ENCODE data around the gene MAP2K7. TPM values are rescaled to one million over a fixed set of nuclear protein-coding genes. Genes with fewer than 3 reads are reported as not detected.
"Not testable (repeated sequence)": the region's sequence is repeated elsewhere in the genome, so short reads cannot be mapped to it uniquely, and the experiment has no call there.

MAP2K7 gene
- total and polyA plus RNA-seq, 10 donors: 12.4 to 44.3 (median 28.2) TPM

DNA sequence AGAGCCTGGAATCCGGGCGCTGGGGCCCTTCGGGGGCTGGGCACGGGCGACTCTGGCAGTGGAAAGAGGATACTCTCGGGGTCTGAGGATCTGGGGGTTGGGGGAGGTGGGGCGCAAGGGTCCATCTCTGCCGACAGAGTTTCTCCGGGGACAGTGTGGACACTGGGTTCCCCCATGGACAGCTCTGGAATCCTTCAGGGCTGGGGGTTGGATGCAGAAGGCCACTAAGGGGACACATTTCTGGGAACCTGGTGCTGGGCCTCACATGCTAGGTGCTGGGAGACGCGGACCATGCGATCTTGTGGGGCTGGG, 13.2 kb downstream of the MAP2K7 start:
- Histone ChIP-seq H3K4me1 (peaks cover 33 to 67% (median 57%) of the 10 kb centered on the region in 6 donors), H3K36me3 (peaks cover 0 to 25% (median 12%) of the 10 kb centered on the region in 6 donors), H3K27ac (peak overlapping the region in 2 of 8 donors; percentile 4 to 55), H3K9me3 (no peaks in the 10 kb centered on the region), H3K27me3 (replicated peaks in 1 of 7) (peaks cover 0 to 61% (median 52%) of the 10 kb centered on the region in 7 donors), H3K4me3 (peak overlapping the region in 6 of 8 donors; percentile 25 to 70 (median 41))
- WGBS, 5 donors: 6 to 9% (median 8%) methylated on average over 9 to 12 of the region's 12 CpGs
- DNase-seq: no peak
- intact Hi-C loops (cut with DNase I; ENCODE audit: low total_unique reads): no loop called here
- TF ChIP-seq POLR2A (IDR thresholded peaks at IDR 0.05) (no peak), POLR2AphosphoS5 (IDR thresholded peaks at IDR 0.05) (no peak)
- TF ChIP-seq, protein P1, sequence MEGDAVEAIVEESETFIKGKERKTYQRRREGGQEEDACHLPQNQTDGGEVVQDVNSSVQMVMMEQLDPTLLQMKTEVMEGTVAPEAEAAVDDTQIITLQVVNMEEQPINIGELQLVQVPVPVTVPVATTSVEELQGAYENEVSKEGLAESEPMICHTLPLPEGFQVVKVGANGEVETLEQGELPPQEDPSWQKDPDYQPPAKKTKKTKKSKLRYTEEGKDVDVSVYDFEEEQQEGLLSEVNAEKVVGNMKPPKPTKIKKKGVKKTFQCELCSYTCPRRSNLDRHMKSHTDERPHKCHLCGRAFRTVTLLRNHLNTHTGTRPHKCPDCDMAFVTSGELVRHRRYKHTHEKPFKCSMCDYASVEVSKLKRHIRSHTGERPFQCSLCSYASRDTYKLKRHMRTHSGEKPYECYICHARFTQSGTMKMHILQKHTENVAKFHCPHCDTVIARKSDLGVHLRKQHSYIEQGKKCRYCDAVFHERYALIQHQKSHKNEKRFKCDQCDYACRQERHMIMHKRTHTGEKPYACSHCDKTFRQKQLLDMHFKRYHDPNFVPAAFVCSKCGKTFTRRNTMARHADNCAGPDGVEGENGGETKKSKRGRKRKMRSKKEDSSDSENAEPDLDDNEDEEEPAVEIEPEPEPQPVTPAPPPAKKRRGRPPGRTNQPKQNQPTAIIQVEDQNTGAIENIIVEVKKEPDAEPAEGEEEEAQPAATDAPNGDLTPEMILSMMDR (IDR thresholded peaks at IDR 0.05 in 8 of 11, conservative IDR thresholded peaks at IDR 0.05 in 3 of 11): no peak

DNA sequence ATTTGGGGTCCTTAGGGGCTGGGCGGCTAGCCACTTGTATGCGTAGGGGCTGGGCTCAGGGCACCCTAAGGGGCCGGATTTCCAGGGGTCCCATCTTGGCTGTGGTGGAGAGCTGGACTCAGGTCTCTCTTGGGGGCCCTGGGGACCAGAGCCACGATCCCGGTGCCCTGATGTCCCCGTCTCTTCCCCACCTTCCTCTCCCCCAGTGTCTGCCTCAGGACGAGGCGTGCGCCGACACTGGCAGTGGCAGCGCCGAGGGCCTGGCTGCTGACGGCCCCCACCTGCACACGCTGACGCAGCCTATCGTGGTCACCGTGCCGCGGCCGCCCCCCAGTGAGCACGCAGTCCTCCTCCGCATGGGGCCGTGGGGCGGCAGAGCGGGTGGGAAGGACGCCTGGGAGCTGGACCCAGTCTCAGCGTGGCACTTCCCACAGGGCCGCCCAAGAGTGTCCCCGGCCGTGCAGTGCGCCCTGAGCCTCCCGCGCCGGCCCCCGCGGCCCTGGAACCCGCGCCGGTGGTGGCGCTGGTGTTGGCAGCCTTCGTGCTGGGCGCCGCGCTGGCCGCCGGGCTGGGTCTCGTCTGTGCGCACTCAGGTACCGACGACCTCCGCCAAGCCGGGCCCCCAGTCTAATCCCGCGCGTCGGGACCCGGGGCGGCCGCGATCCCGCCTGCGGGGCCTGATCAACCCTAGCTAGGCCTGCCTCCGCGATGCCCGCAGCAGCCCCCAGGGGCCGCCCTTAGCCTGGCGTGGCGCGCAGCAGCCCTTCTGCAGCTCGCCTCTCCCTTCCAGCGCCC, 13.8 kb downstream of the MAP2K7 start:
- intact Hi-C loops (cut with DNase I; ENCODE audit: low total_unique reads): no loop called here
- TF ChIP-seq, protein P1 (IDR thresholded peaks at IDR 0.05 in 8 of 11, conservative IDR thresholded peaks at IDR 0.05 in 3 of 11): peak; percentile 19 to 78 (median 68)
- TF ChIP-seq POLR2A (IDR thresholded peaks at IDR 0.05) (no peak), POLR2AphosphoS5 (IDR thresholded peaks at IDR 0.05) (peak in 1 of 3 donors; percentile 68)
- peak; percentile 90 for DNase-seq
- Histone ChIP-seq H3K9me3 (no peaks in the 10 kb centered on the region), H3K36me3 (peaks cover 2 to 25% (median 11%) of the 10 kb centered on the region in 6 donors), H3K27me3 (replicated peaks in 1 of 7) (peaks cover 0 to 61% (median 52%) of the 10 kb centered on the region in 7 donors), H3K27ac (peak overlapping the region in 2 of 8 donors; percentile 18 to 55), H3K4me3 (peak overlapping the region in 7 of 8 donors; percentile 25 to 70 (median 41)), H3K4me1 (peaks cover 36 to 69% (median 59%) of the 10 kb centered on the region in 6 donors)
- 1 to 2% (median 1%) methylated on average over 26 to 71 of the region's 71 CpGs for WGBS, 5 donors

DNA sequence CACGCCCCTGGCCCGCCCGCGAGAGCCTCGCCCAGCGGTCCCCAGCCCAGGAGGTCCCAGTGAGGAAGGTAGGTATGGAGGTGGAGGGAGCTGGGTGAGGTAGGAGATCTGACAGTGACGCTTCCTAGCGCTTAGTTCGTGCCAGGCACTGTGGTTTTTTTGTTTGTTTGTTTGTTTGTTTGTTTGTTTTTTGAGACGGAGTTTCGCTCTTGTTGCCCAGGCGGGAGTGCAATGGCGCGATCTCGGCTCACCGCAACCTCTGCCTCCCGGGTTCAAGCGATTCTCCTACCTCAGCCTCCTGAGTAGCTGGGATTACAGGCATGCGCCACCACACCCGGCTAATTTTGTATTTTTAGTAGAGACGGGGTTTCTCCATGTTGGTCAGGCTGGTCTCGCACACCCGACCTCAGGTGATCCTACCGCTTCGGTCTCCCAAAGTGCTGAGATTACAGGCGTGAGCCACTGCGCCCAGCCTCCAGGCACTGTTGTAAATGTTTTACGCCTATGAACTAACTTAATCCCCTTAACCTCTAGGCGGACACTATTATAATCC, 14.5 kb downstream of the MAP2K7 start:
- TF ChIP-seq, protein P1 (IDR thresholded peaks at IDR 0.05 in 8 of 11, conservative IDR thresholded peaks at IDR 0.05 in 3 of 11): peak in 2 of 11 experiments; percentile 7 to 9
- DNase-seq; H3K9me3 ChIP-seq; intact Hi-C loops (cut with DNase I; ENCODE audit: low total_unique reads): not testable (repeated sequence)
- H3K27ac ChIP-seq: peak overlapping the region in 1 of 8 donors; percentile 18
- peaks cover 36 to 76% (median 63%) of the 10 kb centered on the region in 6 donors for H3K4me1 ChIP-seq
- WGBS, 5 donors: 20 to 29% (median 22%) methylated on average over 28 to 29 of the region's 29 CpGs
- peak overlapping the region in 7 of 8 donors; percentile 25 to 70 (median 41) for H3K4me3 ChIP-seq
- peaks cover 3 to 25% (median 12%) of the 10 kb centered on the region in 6 donors for H3K36me3 ChIP-seq
- H3K27me3 ChIP-seq (replicated peaks in 1 of 7): peaks cover 0 to 61% (median 52%) of the 10 kb centered on the region in 7 donors

Measured in spleen (tissue), 11 donors.